ENCODE results near the gene ZBTB16.

The ZBTB16 gene

DNA sequence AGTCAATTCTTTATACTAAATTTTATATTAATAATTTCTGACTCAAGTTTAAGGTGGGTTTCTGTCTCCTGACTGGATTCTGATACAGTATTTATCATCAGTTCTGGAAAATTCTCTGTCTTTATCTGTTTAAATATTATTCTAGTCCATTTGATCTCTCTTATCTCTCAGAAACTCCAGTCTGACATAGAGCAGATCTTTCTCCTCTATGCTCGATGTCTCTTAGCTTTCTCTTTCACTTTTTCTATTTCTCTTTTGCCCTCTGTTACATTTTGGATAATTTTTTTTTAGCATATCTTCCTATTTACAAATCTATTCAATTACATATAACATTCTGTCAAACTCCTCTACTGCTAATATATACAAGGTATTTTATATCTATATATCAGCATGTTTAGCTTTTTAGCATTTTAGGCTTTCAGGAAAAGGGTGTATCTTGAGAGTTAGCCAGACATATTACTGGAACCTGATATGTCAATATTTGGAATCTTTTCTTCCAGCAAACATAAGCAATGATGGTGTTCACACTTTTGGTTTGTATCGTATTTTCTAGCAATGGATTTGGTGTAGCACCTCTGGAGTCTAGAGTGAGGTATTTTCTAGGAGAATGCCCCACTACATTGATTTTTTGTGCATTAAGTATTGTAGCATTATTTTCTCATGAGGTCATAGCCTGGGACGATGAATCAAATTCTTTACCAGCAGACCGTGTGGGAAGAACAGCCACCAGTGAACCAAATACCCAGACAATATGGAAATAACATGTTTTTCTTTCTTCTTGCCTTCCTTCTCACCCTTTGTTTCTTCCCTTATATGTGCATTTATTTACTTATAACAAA is 232.6 kb downstream of the ZBTB16 start:
- no peak overlapping the region for H3K23ac ChIP-seq (ENCODE audit: low read depth, low read length, poor library complexity)
- H2BK12ac ChIP-seq (ENCODE audit: low read length), result no peak overlapping the region
- no peaks in the 10 kb centered on the region for H3K9me3 ChIP-seq (replicated peaks in 1 of 2; ENCODE audit: control insufficient read depth in 2 of 2, insufficient read depth in 1 of 2, low read depth in 1 of 2, low read length in 2 of 2)
- H3K4me3 ChIP-seq (ENCODE audit: low read length in 2 of 2), result no peak overlapping the region
- H3K27me3 ChIP-seq (ENCODE audit: control insufficient read depth in 3 of 3, insufficient read depth in 3 of 3, low read depth in 1 of 3, low read length in 3 of 3), result peaks cover 0 to 6% (median 0%) of the 10 kb centered on the region in 3 experiments
- H3K4me2 ChIP-seq (ENCODE audit: insufficient read depth, low read length, poor library complexity, severe bottlenecking), result no peak overlapping the region
- H3K4me1 ChIP-seq (ENCODE audit: control insufficient read depth in 2 of 2, insufficient read depth in 1 of 2, low read depth in 1 of 2, low read length in 2 of 2), result peaks cover 0 to 4% of the 10 kb centered on the region in 2 donors
- H2AFZ ChIP-seq (ENCODE audit: low read length), result no peak overlapping the region
- H3K18ac ChIP-seq (ENCODE audit: low read length), result no peak overlapping the region
- no peak overlapping the region for H3K27ac ChIP-seq (replicated peaks; ENCODE audit: low read length)
- WGBS, 2 donors (ENCODE audit: extremely low coverage in 2 of 2, insufficient read length in 2 of 2, insufficient replicate concordance in 1 of 2), result no CpG with 5 or more reads among the region's 4 CpGs
- no peak overlapping the region for H3K14ac ChIP-seq (ENCODE audit: low read length)
- H3K9ac ChIP-seq (ENCODE audit: low read depth, low read length, poor library complexity), result no peak overlapping the region
- DNase-seq (ENCODE audit: low spot score), result no peak
- H4K91ac ChIP-seq (ENCODE audit: low read depth, low read length, poor library complexity), result no peak overlapping the region
- H2BK15ac ChIP-seq (ENCODE audit: low read length), result no peak overlapping the region
- H2AK5ac ChIP-seq (ENCODE audit: low read depth, low read length), result no peak overlapping the region
- H3K4ac ChIP-seq (ENCODE audit: low read length), result no peak overlapping the region
- no peak overlapping the region for H4K8ac ChIP-seq (ENCODE audit: low read depth, low read length)
- H2BK120ac ChIP-seq (ENCODE audit: low read depth, low read length), result no peak overlapping the region
- no peaks in the 10 kb centered on the region for H3K79me1 ChIP-seq (ENCODE audit: low read depth, low read length)
- H2BK5ac ChIP-seq (ENCODE audit: low read length), result no peak overlapping the region
- H3K36me3 ChIP-seq (replicated peaks in 1 of 2; ENCODE audit: control insufficient read depth in 2 of 2, insufficient read depth in 2 of 2, low read length in 2 of 2), result no peaks in the 10 kb centered on the region

DNA sequence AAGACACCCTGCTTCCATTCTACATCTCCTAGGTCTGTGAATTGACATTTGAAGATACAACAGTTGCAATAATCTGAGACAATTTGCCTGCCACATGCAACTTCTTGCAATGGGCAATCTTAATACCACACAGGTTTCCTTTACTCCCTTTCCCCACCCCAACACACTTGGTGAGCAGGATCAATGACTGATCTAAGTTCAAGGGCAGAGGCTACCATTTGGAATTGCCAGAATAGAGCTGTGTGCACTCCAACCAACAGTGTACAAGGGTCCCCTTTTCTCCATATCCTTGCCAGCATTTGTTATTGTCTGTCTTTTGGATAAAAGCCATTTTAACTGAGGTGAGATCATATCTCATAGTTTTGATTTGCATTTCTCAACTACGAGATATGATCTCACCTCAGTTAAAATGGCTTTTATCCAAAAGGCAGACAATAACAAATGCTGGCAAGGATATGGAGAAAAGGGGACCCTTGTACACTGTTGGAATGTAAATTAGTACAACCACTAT is 233.7 kb downstream of the ZBTB16 start:
- H3K27ac ChIP-seq (replicated peaks; ENCODE audit: low read length), result no peak overlapping the region
- H2BK120ac ChIP-seq (ENCODE audit: low read depth, low read length), result no peak overlapping the region
- H2BK12ac ChIP-seq (ENCODE audit: low read length), result no peak overlapping the region
- H3K18ac ChIP-seq (ENCODE audit: low read length), result no peak overlapping the region
- no peak overlapping the region for H3K4me2 ChIP-seq (ENCODE audit: insufficient read depth, low read length, poor library complexity, severe bottlenecking)
- no peak overlapping the region for H3K23ac ChIP-seq (ENCODE audit: low read depth, low read length, poor library complexity)
- H3K27me3 ChIP-seq (ENCODE audit: control insufficient read depth in 3 of 3, insufficient read depth in 3 of 3, low read depth in 1 of 3, low read length in 3 of 3), result peaks cover 0 to 6% (median 0%) of the 10 kb centered on the region in 3 experiments
- no peak overlapping the region for H3K4ac ChIP-seq (ENCODE audit: low read length)
- no peaks in the 10 kb centered on the region for H3K9me3 ChIP-seq (replicated peaks in 1 of 2; ENCODE audit: control insufficient read depth in 2 of 2, insufficient read depth in 1 of 2, low read depth in 1 of 2, low read length in 2 of 2)
- no peak overlapping the region for H2BK5ac ChIP-seq (ENCODE audit: low read length)
- no peak overlapping the region for H3K4me3 ChIP-seq (ENCODE audit: low read length in 2 of 2)
- peaks cover 0 to 4% of the 10 kb centered on the region in 2 donors for H3K4me1 ChIP-seq (ENCODE audit: control insufficient read depth in 2 of 2, insufficient read depth in 1 of 2, low read depth in 1 of 2, low read length in 2 of 2)
- no peak overlapping the region for H2BK15ac ChIP-seq (ENCODE audit: low read length)
- no peak overlapping the region for H3K9ac ChIP-seq (ENCODE audit: low read depth, low read length, poor library complexity)
- H4K8ac ChIP-seq (ENCODE audit: low read depth, low read length), result no peak overlapping the region
- no peak overlapping the region for H4K91ac ChIP-seq (ENCODE audit: low read depth, low read length, poor library complexity)
- no peak for DNase-seq (ENCODE audit: low spot score)
- no CpG with 5 or more reads among the region's 1 CpG for WGBS, 2 donors (ENCODE audit: extremely low coverage in 2 of 2, insufficient read length in 2 of 2, insufficient replicate concordance in 1 of 2)
- no peak overlapping the region for H2AFZ ChIP-seq (ENCODE audit: low read length)
- H2AK5ac ChIP-seq (ENCODE audit: low read depth, low read length), result no peak overlapping the region
- no peaks in the 10 kb centered on the region for H3K79me1 ChIP-seq (ENCODE audit: low read depth, low read length)
- no peaks in the 10 kb centered on the region for H3K36me3 ChIP-seq (replicated peaks in 1 of 2; ENCODE audit: control insufficient read depth in 2 of 2, insufficient read depth in 2 of 2, low read length in 2 of 2)
- H3K14ac ChIP-seq (ENCODE audit: low read length), result no peak overlapping the region

DNA sequence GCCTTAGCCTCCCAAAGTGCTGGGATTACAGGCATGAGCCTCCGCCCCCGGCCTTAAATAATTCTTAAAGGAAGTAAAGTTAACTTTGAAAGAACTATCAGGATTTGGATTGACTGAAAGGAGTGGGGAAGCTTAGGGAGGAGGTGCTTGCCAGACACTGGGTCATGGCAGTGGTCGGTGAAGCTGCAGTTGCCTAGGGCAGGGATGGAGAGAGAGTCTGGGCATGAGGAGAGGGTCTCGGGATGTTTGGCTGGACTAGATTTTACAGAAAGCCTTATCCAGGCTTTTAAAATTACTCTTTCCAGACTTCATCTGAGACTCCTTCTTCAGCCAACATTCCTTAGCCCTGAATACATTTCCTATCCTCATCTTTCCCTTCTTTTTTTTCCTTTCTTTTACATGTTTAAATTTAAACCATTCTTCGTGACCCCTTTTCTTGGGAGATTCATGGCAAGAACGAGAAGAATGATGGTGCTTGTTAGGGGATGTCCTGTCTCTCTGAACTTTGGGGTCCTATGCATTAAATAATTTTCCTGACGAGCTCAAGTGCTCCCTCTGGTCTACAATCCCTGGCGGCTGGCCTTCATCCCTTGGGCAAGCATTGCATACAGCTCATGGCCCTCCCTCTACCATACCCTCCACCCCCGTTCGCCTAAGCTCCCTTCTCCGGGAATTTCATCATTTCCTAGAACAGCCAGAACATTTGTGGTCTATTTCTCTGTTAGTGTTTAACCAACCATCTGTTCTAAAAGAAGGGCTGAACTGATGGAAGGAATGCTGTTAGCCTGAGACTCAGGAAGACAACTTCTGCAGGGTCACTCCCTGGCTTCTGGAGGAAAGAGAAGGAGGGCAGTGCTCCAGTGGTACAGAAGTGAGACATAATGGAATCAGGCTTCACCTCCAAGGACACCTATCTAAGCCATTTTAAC is 236.4 kb downstream of the ZBTB16 start, which contains the start of gene NNMT:
Gene NNMT, plus strand, starts transcription at position 724 of the 929 bp plus-strand sequence. Its CDS starts 158 bp downstream, at position 882.
- Histone ChIP-seq H3K23ac (ENCODE audit: low read depth, low read length, poor library complexity) (no peak within 1 kb of the TSS), H3K4me2 (ENCODE audit: insufficient read depth, low read length, poor library complexity, severe bottlenecking) (no peak within 1 kb of the TSS), H3K9me3 (replicated peaks in 1 of 2; ENCODE audit: control insufficient read depth in 2 of 2, insufficient read depth in 1 of 2, low read depth in 1 of 2, low read length in 2 of 2) (peaks cover 0 to 2% of the 10 kb centered on the region in 2 donors), H2BK120ac (ENCODE audit: low read depth, low read length) (no peak within 1 kb of the TSS), H4K8ac (ENCODE audit: low read depth, low read length) (no peak within 1 kb of the TSS), H2AFZ (ENCODE audit: low read length) (peak within 1 kb of the TSS; percentile 79), H3K18ac (ENCODE audit: low read length) (no peak within 1 kb of the TSS), H3K14ac (ENCODE audit: low read length) (no peak within 1 kb of the TSS), H3K79me1 (ENCODE audit: low read depth, low read length) (no peaks in the 10 kb centered on the region), H4K91ac (ENCODE audit: low read depth, low read length, poor library complexity) (no peak within 1 kb of the TSS), H3K27ac (replicated peaks; ENCODE audit: low read length) (no peak within 1 kb of the TSS), H2BK5ac (ENCODE audit: low read length) (no peak within 1 kb of the TSS), H3K4ac (ENCODE audit: low read length) (no peak within 1 kb of the TSS), H3K9ac (ENCODE audit: low read depth, low read length, poor library complexity) (no peak within 1 kb of the TSS), H2AK5ac (ENCODE audit: low read depth, low read length) (no peak within 1 kb of the TSS), H3K36me3 (replicated peaks in 1 of 2; ENCODE audit: control insufficient read depth in 2 of 2, insufficient read depth in 2 of 2, low read length in 2 of 2) (no peaks in the 10 kb centered on the region), H3K4me1 (ENCODE audit: control insufficient read depth in 2 of 2, insufficient read depth in 1 of 2, low read depth in 1 of 2, low read length in 2 of 2) (peaks cover 0 to 4% of the 10 kb centered on the region in 2 donors), H2BK12ac (ENCODE audit: low read length) (no peak within 1 kb of the TSS), H2BK15ac (ENCODE audit: low read length) (no peak within 1 kb of the TSS), H3K4me3 (ENCODE audit: low read length in 2 of 2) (no peak within 1 kb of the TSS), H3K27me3 (ENCODE audit: control insufficient read depth in 3 of 3, insufficient read depth in 3 of 3, low read depth in 1 of 3, low read length in 3 of 3) (peaks cover 0 to 6% (median 0%) of the 10 kb centered on the region in 3 experiments)
- DNase-seq (ENCODE audit: low spot score), result no peak
- no CpG with 5 or more reads among the region's 11 CpGs for WGBS, 2 donors (ENCODE audit: extremely low coverage in 2 of 2, insufficient read length in 2 of 2, insufficient replicate concordance in 1 of 2)

Data from neuronal stem cell (in vitro differentiated cells).